GM23338 (cell line): ENCODE data around the gene RAB15. TPM values are rescaled to one million over a fixed set of nuclear protein-coding genes. Genes with fewer than 3 reads are reported as not detected.
A peak's percentile ranks its signal among the peaks of the same experiment; 100 is the strongest.

ENCODE experiments used
- ATAC-seq: fragments of 200-7000 bp; cut with Tn5 transposase; 3 replicates; pipeline ENCODE4 v1.9.1; 2020
- DNase-seq: peaks from one replicate; pipeline ENCODE4 v3.0.0-alpha.2; 2015; ENCODE audit warnings: low spot score
- H2AFZ ChIP-seq: fragments of 200-600 bp; sonication (generic); 2 replicates; pipeline ENCODE4 v1.8.0; 2016; ENCODE audit warnings: antibody characterized with exemption, mild to moderate bottlenecking, moderate library complexity
- H3F3A ChIP-seq: fragments of 200-600 bp; sonication (generic); replicated peaks from 2 replicates; pipeline ENCODE4 v1.8.0; 2017; ENCODE audit warnings: antibody characterized with exemption, mixed run types, low read depth
- H3K27ac ChIP-seq: fragments of 200-600 bp; sonication (generic); 2 replicates; pipeline ENCODE4 v1.6.1; 2016; ENCODE audit warnings: low read depth
- H3K27me3 ChIP-seq: fragments of 200-600 bp; sonication (generic); 2 replicates; pipeline ENCODE4 v1.8.0; 2016; ENCODE audit warnings: mild to moderate bottlenecking, mixed run types, moderate library complexity; ENCODE audit not compliant: insufficient read depth
- H3K36me3 ChIP-seq: fragments of 200-600 bp; sonication (generic); 2 replicates; pipeline ENCODE4 v1.8.0; 2016; ENCODE audit warnings: mild to moderate bottlenecking; ENCODE audit not compliant: insufficient read depth
- H3K4me1 ChIP-seq: fragments of 200-600 bp; sonication (generic); 2 replicates; pipeline ENCODE4 v1.8.0; 2016; ENCODE audit warnings: mild to moderate bottlenecking, moderate library complexity; ENCODE audit not compliant: insufficient read depth
- H3K4me2 ChIP-seq: fragments of 200-600 bp; sonication (generic); 2 replicates; pipeline ENCODE4 v1.7.1; 2017; ENCODE audit warnings: mixed run types
- H3K4me3 ChIP-seq: fragments of 200-600 bp; sonication (generic); 2 replicates; pipeline ENCODE4 v1.6.1; 2016; ENCODE audit warnings: mixed run types
- H3K79me2 ChIP-seq: fragments of 200-600 bp; sonication (generic); replicated peaks from 2 replicates; pipeline ENCODE4 v1.8.0; 2017; ENCODE audit warnings: mild to moderate bottlenecking; ENCODE audit not compliant: insufficient read depth
- H3K9me2 ChIP-seq: fragments of 200-600 bp; sonication (generic); 2 replicates; pipeline ENCODE4 v1.8.0; 2017; ENCODE audit not compliant: insufficient read depth
- H4K20me1 ChIP-seq: fragments of 200-600 bp; sonication (generic); replicated peaks from 2 replicates; pipeline ENCODE4 v1.8.0; 2017; ENCODE audit warnings: mild to moderate bottlenecking; ENCODE audit not compliant: insufficient read depth
- H3K27ac Mint-ChIP-seq: 2 replicates; pipeline ENCODE4 v1.8.0; 2020; ENCODE audit warnings: inconsistent platforms, mild to moderate bottlenecking, moderate library complexity, mixed read lengths
- H3K27me3 Mint-ChIP-seq: 3 replicates; pipeline ENCODE4 v1.8.0; 2022; ENCODE audit warnings: low read depth, mild to moderate bottlenecking, moderate library complexity, mixed read lengths, inconsistent platforms; ENCODE audit not compliant: insufficient read depth, poor library complexity
- H3K36me3 Mint-ChIP-seq: 3 replicates; pipeline ENCODE4 v1.8.0; 2021; ENCODE audit warnings: low read depth, mild to moderate bottlenecking, inconsistent platforms, moderate library complexity, mixed read lengths
- H3K4me1 Mint-ChIP-seq: 3 replicates; pipeline ENCODE4 v1.8.0; 2020; ENCODE audit warnings: mild to moderate bottlenecking, inconsistent platforms, mixed read lengths
- H3K4me3 Mint-ChIP-seq: 3 replicates; pipeline ENCODE4 v1.8.0; 2021; ENCODE audit warnings: moderate library complexity, mild to moderate bottlenecking, inconsistent platforms, mixed read lengths
- H3K9me3 Mint-ChIP-seq: 3 replicates; pipeline ENCODE4 v1.8.0; 2020; ENCODE audit warnings: moderate library complexity, mild to moderate bottlenecking, inconsistent platforms, mixed read lengths
- EZH2 ChIP-seq: fragments of 200-600 bp; sonication (generic); IDR thresholded peaks from one replicate; pipeline ENCODE4 v1.8.0; 2017; ENCODE audit warnings: antibody characterized with exemption, mild to moderate bottlenecking, low read depth; ENCODE audit not compliant: unreplicated experiment
- EZH2phosphoT487 ChIP-seq: fragments of 200-600 bp; sonication (generic); IDR thresholded peaks from one replicate; pipeline ENCODE4 v1.8.1; 2018; ENCODE audit warnings: antibody characterized with exemption; ENCODE audit not compliant: unreplicated experiment
- JUNB ChIP-seq: IDR thresholded peaks from one replicate; pipeline ENCODE4 v1.6.1; 2016; ENCODE audit warnings: antibody characterized with exemption; ENCODE audit not compliant: unreplicated experiment
- POLR2AphosphoS5 ChIP-seq: IDR thresholded peaks from 2 replicates; pipeline ENCODE4 v1.6.1; 2016; ENCODE audit warnings: antibody characterized with exemption, low read depth
- STAT1 ChIP-seq: IDR thresholded peaks from one replicate; pipeline ENCODE4 v1.6.1; 2016; ENCODE audit warnings: antibody characterized with exemption; ENCODE audit not compliant: unreplicated experiment
- polyA plus RNA-seq: library from polyadenylated mRNA; unstranded; fragments of >200 nt; fragmentation: Nextera tagmentation; extraction: Ambion mirVana; gene quantifications from 2 replicates; pipeline ENCODE4 v1.2.1, GENCODE V29; 2016
- total RNA-seq: library from RNA; depleted of rRNA; stranded (reverse); fragments of >200 nt; shearing (Covaris generic); gene quantifications from 2 replicates; pipeline ENCODE4 v1.2.3, GENCODE V29; 2014
- TF ChIP-seq, protein P1 (sequence below), 2 experiments: fragments of 200-600 bp in 1 of 2; sonication (generic) in 1 of 2; conservative IDR thresholded peaks; 2 replicates each; pipeline versions ENCODE4 v1.5.1 to v1.6.1; 2016 to 2017; ENCODE audit warnings: antibody characterized with exemption in 2 of 2, low read depth in 2 of 2, mild to moderate bottlenecking in 2 of 2, moderate library complexity in 1 of 2
- TF ChIP-seq, protein P2 (sequence below): fragments of 250-450 bp; sonication (Bioruptor Pico); IDR thresholded peaks from 2 replicates; pipeline ENCODE4 v1.5.0; 2020; ENCODE audit warnings: mild to moderate bottlenecking, moderate library complexity

Gene RAB15
- total and polyA plus RNA-seq, 2 experiments from 2014 or later, result 17.4 to 43.3 TPM

DNA sequence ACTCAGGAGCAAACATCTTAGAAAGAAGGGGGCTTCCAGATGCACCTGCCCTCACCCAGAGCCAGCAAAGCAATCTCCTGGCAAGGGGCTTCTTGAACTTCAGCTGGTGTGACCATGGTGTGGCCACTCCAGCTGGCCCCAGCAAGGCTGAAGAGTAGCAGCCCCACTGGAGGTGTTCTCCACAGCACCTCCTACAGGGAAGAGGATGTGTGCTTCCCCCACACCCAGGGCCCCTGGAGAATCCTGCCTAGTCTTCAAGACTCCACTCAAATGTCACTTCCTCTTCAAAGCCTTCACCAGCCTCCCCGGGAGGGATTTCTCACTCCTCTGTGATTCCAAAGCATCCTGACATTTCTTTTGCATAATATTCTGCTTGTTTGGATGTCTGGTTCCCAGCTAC is 8.5 kb downstream of the RAB15 start:
- no peak overlapping the region for H3K4me3 ChIP-seq
- peaks cover 3% of the 10 kb centered on the region; the same call in 1 of the 2 replicates for H3K36me3 ChIP-seq
- no peaks in the 10 kb centered on the region; the same call in 1 of the 2 replicates for H4K20me1 ChIP-seq
- no peak for ATAC-seq
- H3K27me3 ChIP-seq, result no peaks in the 10 kb centered on the region
- H3F3A ChIP-seq, result no peaks in the 10 kb centered on the region
- Mint-ChIP-seq H3K27me3 (peaks cover 3% of the 10 kb centered on the region), H3K9me3 (no peaks in the 10 kb centered on the region), H3K36me3 (peaks cover 23% of the 10 kb centered on the region), H3K4me3 (no peak overlapping the region; the same call in 2 of the 3 replicates), H3K27ac (0 out of 2 replicates have a peak overlapping the region, but pooled peaks have one; percentile 48), H3K4me1 (peaks cover 39% of the 10 kb centered on the region)
- TF ChIP-seq STAT1 (no peak), EZH2 (no peak), JUNB (no peak), POLR2AphosphoS5 (no peak)
- TF ChIP-seq, protein P1, sequence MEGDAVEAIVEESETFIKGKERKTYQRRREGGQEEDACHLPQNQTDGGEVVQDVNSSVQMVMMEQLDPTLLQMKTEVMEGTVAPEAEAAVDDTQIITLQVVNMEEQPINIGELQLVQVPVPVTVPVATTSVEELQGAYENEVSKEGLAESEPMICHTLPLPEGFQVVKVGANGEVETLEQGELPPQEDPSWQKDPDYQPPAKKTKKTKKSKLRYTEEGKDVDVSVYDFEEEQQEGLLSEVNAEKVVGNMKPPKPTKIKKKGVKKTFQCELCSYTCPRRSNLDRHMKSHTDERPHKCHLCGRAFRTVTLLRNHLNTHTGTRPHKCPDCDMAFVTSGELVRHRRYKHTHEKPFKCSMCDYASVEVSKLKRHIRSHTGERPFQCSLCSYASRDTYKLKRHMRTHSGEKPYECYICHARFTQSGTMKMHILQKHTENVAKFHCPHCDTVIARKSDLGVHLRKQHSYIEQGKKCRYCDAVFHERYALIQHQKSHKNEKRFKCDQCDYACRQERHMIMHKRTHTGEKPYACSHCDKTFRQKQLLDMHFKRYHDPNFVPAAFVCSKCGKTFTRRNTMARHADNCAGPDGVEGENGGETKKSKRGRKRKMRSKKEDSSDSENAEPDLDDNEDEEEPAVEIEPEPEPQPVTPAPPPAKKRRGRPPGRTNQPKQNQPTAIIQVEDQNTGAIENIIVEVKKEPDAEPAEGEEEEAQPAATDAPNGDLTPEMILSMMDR (conservative IDR thresholded peaks at IDR 0.05; ENCODE audit: low read depth in 2 of 2), result peak in 1 of 2 experiments; percentile 46; a peak in 3 of 4 replicates
- DNase-seq, result no peak
- peaks cover 12% of the 10 kb centered on the region for H3K4me1 ChIP-seq
- no peak overlapping the region for H2AFZ ChIP-seq
- no peak overlapping the region for H3K4me2 ChIP-seq
- no peaks in the 10 kb centered on the region; the same call in 1 of the 2 replicates for H3K9me2 ChIP-seq
- no peak overlapping the region for H3K27ac ChIP-seq
- peaks cover 55% of the 10 kb centered on the region for H3K79me2 ChIP-seq

DNA sequence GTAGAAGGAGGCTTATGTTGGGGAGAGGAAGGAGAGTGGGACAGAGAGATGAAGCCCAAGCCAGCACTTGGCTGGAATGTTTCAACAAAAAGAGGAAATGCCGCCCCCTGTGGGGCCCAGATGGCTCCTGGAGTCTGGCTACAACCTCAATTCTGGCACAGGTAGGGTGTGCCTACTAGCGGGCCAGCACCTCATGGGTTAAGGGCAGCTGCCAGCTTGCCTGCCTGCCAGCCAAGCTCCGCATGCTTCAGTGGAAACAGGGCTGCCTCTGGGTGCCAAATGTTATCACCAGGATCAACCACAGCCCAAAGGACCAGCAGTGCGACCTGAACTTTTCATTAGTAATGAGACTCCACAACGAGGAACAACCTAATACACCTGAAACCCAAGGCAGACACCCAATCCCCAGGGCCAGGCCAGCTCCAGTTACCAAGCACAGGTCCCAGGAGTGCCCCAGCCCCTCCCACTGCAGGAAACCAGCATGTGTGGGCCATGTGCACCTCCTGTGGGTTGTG is 11.3 kb downstream of the RAB15 start:
- Mint-ChIP-seq H3K9me3 (no peaks in the 10 kb centered on the region), H3K4me3 (no peak overlapping the region), H3K27ac (no peak overlapping the region; the same call in 1 of the 2 replicates), H3K27me3 (peaks cover 3% of the 10 kb centered on the region), H3K36me3 (peaks cover 13% of the 10 kb centered on the region), H3K4me1 (peaks cover 39% of the 10 kb centered on the region)
- Histone ChIP-seq H3F3A (peaks cover 10% of the 10 kb centered on the region), H3K4me2 (peak overlapping the region; percentile 66; the same call in 1 of the 2 replicates), H3K27me3 (no peaks in the 10 kb centered on the region), H3K36me3 (peaks cover 3% of the 10 kb centered on the region; the same call in 1 of the 2 replicates), H4K20me1 (no peaks in the 10 kb centered on the region; the same call in none of the 2 replicates), H2AFZ (no peak overlapping the region), H3K27ac (peak overlapping the region; percentile 50), H3K4me3 (no peak overlapping the region), H3K9me2 (no peaks in the 10 kb centered on the region), H3K79me2 (peaks cover 34% of the 10 kb centered on the region), H3K4me1 (peaks cover 20% of the 10 kb centered on the region)
- ATAC-seq (peak; percentile 79), DNase-seq (peak; percentile 89)
- no peak for TF ChIP-seq EZH2phosphoT487
- TF ChIP-seq, protein P1 (conservative IDR thresholded peaks at IDR 0.05; ENCODE audit: low read depth in 2 of 2), result peak; percentile 61 to 65
- TF ChIP-seq, protein P2, sequence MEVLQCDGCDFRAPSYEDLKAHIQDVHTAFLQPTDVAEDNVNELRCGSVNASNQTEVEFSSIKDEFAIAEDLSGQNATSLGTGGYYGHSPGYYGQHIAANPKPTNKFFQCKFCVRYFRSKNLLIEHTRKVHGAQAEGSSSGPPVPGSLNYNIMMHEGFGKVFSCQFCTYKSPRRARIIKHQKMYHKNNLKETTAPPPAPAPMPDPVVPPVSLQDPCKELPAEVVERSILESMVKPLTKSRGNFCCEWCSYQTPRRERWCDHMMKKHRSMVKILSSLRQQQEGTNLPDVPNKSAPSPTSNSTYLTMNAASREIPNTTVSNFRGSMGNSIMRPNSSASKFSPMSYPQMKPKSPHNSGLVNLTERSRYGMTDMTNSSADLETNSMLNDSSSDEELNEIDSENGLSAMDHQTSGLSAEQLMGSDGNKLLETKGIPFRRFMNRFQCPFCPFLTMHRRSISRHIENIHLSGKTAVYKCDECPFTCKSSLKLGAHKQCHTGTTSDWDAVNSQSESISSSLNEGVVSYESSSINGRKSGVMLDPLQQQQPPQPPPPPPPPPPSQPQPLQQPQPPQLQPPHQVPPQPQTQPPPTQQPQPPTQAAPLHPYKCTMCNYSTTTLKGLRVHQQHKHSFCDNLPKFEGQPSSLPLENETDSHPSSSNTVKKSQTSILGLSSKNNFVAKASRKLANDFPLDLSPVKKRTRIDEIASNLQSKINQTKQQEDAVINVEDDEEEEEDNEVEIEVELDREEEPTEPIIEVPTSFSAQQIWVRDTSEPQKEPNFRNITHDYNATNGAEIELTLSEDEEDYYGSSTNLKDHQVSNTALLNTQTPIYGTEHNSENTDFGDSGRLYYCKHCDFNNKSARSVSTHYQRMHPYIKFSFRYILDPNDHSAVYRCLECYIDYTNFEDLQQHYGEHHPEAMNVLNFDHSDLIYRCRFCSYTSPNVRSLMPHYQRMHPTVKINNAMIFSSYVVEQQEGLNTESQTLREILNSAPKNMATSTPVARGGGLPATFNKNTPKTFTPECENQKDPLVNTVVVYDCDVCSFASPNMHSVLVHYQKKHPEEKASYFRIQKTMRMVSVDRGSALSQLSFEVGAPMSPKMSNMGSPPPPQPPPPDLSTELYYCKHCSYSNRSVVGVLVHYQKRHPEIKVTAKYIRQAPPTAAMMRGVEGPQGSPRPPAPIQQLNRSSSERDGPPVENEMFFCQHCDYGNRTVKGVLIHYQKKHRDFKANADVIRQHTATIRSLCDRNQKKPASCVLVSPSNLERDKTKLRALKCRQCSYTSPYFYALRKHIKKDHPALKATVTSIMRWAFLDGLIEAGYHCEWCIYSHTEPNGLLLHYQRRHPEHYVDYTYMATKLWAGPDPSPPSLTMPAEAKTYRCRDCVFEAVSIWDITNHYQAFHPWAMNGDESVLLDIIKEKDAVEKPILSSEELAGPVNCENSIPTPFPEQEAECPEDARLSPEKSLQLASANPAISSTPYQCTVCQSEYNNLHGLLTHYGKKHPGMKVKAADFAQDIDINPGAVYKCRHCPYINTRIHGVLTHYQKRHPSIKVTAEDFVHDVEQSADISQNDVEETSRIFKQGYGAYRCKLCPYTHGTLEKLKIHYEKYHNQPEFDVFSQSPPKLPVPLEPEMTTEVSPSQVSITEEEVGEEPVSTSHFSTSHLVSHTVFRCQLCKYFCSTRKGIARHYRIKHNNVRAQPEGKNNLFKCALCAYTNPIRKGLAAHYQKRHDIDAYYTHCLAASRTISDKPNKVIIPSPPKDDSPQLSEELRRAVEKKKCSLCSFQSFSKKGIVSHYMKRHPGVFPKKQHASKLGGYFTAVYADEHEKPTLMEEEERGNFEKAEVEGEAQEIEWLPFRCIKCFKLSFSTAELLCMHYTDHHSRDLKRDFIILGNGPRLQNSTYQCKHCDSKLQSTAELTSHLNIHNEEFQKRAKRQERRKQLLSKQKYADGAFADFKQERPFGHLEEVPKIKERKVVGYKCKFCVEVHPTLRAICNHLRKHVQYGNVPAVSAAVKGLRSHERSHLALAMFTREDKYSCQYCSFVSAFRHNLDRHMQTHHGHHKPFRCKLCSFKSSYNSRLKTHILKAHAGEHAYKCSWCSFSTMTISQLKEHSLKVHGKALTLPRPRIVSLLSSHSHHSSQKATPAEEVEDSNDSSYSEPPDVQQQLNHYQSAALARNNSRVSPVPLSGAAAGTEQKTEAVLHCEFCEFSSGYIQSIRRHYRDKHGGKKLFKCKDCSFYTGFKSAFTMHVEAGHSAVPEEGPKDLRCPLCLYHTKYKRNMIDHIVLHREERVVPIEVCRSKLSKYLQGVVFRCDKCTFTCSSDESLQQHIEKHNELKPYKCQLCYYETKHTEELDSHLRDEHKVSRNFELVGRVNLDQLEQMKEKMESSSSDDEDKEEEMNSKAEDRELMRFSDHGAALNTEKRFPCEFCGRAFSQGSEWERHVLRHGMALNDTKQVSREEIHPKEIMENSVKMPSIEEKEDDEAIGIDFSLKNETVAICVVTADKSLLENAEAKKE (CRISPR knock-in tag), result peak; percentile 53; the same call in 1 of the 2 replicates
